CD14-positive monocyte (primary cell): ENCODE measurements around the gene MCC. TPM values are rescaled to one million over a fixed set of nuclear protein-coding genes. Genes with fewer than 3 reads are reported as not detected.

Experiments used
- DNase-seq, 3 donors: peaks; one replicate each; pipeline ENCODE4 v3.0.0-alpha.2; 2011 to 2022
- H2AFZ ChIP-seq: 2 replicates; pipeline ENCODE4 v1.6.0; 2012; ENCODE audit warnings: mild to moderate bottlenecking, low read depth, low read length, inconsistent platforms; ENCODE audit not compliant: insufficient read depth, poor library complexity, severe bottlenecking
- H3K27ac ChIP-seq, 2 donors: 1 replicate in 1 of 2; 2 replicates in 1 of 2; pipeline ENCODE4 v1.5.1; 2012 to 2013; ENCODE audit warnings: low read length in 2 of 2, control low read depth in 1 of 2, inconsistent platforms in 1 of 2, low read depth in 1 of 2, mild to moderate bottlenecking in 1 of 2
- H3K27me3 ChIP-seq, 2 donors: one replicate each; pipeline versions ENCODE4 v1.6.0 to v1.6.1; 2011 to 2013; ENCODE audit warnings: low read length in 2 of 2; ENCODE audit not compliant: control insufficient read depth in 2 of 2, insufficient read depth in 2 of 2
- H3K36me3 ChIP-seq, 2 donors: replicated peaks in 1 of 2; 1 replicate in 1 of 2; 2 replicates in 1 of 2; pipeline versions ENCODE4 v1.5.1 to v1.6.1; 2012 to 2013; ENCODE audit warnings: low read length in 2 of 2, control low read depth in 1 of 2, inconsistent platforms in 1 of 2, mild to moderate bottlenecking in 1 of 2; ENCODE audit not compliant: insufficient read depth in 2 of 2, control insufficient read depth in 1 of 2
- H3K4me1 ChIP-seq, 2 donors: 1 replicate in 1 of 2; 2 replicates in 1 of 2; pipeline versions ENCODE4 v1.5.1 to v1.6.1; 2012 to 2013; ENCODE audit warnings: low read length in 2 of 2, control low read depth in 1 of 2, inconsistent platforms in 1 of 2, mild to moderate bottlenecking in 1 of 2, moderate library complexity in 1 of 2; ENCODE audit not compliant: insufficient read depth in 2 of 2, control insufficient read depth in 1 of 2
- H3K4me2 ChIP-seq: replicated peaks from 2 replicates; pipeline ENCODE3; 2012; ENCODE audit warnings: low read length, moderate library complexity, mild to moderate bottlenecking; ENCODE audit not compliant: poor library complexity, severe bottlenecking; ENCODE audit errors: extremely low read depth
- H3K4me3 ChIP-seq, 3 experiments: fragments of 200-600 bp in 1 of 3; sonication (generic) in 1 of 3; replicated peaks in 1 of 3; 1 replicate in 2 of 3; 2 replicates in 1 of 3; pipeline ENCODE4 v1.5.1; 2011 to 2013; ENCODE audit warnings: low read length in 3 of 3, mild to moderate bottlenecking in 3 of 3, control low read depth in 2 of 3, low read depth in 2 of 3, inconsistent platforms in 1 of 3, moderate library complexity in 1 of 3
- H3K79me2 ChIP-seq: 2 replicates; pipeline ENCODE4 v1.6.0; 2012; ENCODE audit warnings: mild to moderate bottlenecking, control low read depth, inconsistent platforms, low read length, moderate library complexity; ENCODE audit not compliant: insufficient read depth
- H3K9ac ChIP-seq: 2 replicates; pipeline ENCODE4 v1.6.0; 2017; ENCODE audit warnings: low read length, mild to moderate bottlenecking; ENCODE audit not compliant: insufficient read depth, poor library complexity, severe bottlenecking
- H3K9me3 ChIP-seq, 2 donors: replicated peaks in 1 of 2; 1 replicate in 1 of 2; 2 replicates in 1 of 2; pipeline versions ENCODE4 v1.5.1 to v1.6.1; 2012 to 2013; ENCODE audit warnings: low read length in 2 of 2, control low read depth in 1 of 2; ENCODE audit not compliant: control insufficient read depth in 1 of 2, insufficient read depth in 1 of 2
- H4K20me1 ChIP-seq: 2 replicates; pipeline ENCODE4 v1.6.0; 2012; ENCODE audit warnings: mild to moderate bottlenecking, low read length, control low read depth, moderate library complexity; ENCODE audit not compliant: insufficient read depth
- H3K27ac Mint-ChIP-seq, 7 donors: one replicate each; pipeline ENCODE4 v1.8.0; 2020; ENCODE audit warnings: mild to moderate bottlenecking in 7 of 7, mixed read lengths in 7 of 7, moderate library complexity in 6 of 7, inconsistent platforms in 2 of 7
- H3K27me3 Mint-ChIP-seq, 3 donors: one replicate each; pipeline ENCODE4 v1.8.0; 2021 to 2022; ENCODE audit warnings: low read depth in 3 of 3, mild to moderate bottlenecking in 3 of 3, mixed read lengths in 3 of 3, moderate library complexity in 3 of 3, inconsistent platforms in 1 of 3
- H3K36me3 Mint-ChIP-seq, 2 donors: one replicate each; pipeline ENCODE4 v1.8.0; 2020; ENCODE audit warnings: mixed read lengths in 2 of 2, inconsistent platforms in 1 of 2, mild to moderate bottlenecking in 1 of 2
- H3K4me1 Mint-ChIP-seq: one replicate; pipeline ENCODE4 v1.8.0; 2020; ENCODE audit warnings: mild to moderate bottlenecking, mixed read lengths
- H3K4me3 Mint-ChIP-seq, 2 donors: one replicate each; pipeline ENCODE4 v1.8.0; 2020; ENCODE audit warnings: mild to moderate bottlenecking in 2 of 2, mixed read lengths in 2 of 2, moderate library complexity in 1 of 2
- H3K9me3 Mint-ChIP-seq, 7 donors: one replicate each; pipeline ENCODE4 v1.8.0; 2020 to 2022; ENCODE audit warnings: mixed read lengths in 7 of 7, mild to moderate bottlenecking in 6 of 7, moderate library complexity in 6 of 7, inconsistent platforms in 2 of 7
- CTCF ChIP-seq: fragments of 200-600 bp; IDR thresholded peaks from one replicate; pipeline ENCODE4 v1.8.0; 2022; ENCODE audit warnings: antibody characterized with exemption, mild to moderate bottlenecking
- WGBS: methylation state at CpG from one replicate; pipeline ENCODE4 v1.1.5; 2013; ENCODE audit warnings: missing lambda C conversion rate; ENCODE audit not compliant: insufficient coverage; 5-methylcytosine and 5-hydroxymethylcytosine counted together
- intact Hi-C, 2 donors: fragments of 100-400 bp; cut with micrococcal nuclease; formaldehyde crosslinking; loops; one replicate each; pipeline versions ENCODE4 v1.15.0 to v1.15.1; 2023
- polyA plus RNA-seq, 3 donors: library from polyadenylated mRNA; depleted of rRNA in 1 of 3; unstranded in 2 of 3; stranded (reverse) in 1 of 3; fragments of 300-500 nt in 2 of 3; fragments of >200 nt in 1 of 3; fragmentation: Illumina TruSeq in 2 of 3; gene quantifications; 1 replicate in 2 of 3; 2 replicates in 1 of 3; pipeline ENCODE4 v1.2.3, GENCODE V29; 2012 to 2021

MCC gene
- polyA plus RNA-seq, 3 donors: 0.09 TPM; not detected in 2

GRCh38 chr5:113182658-113183344 lies 305.5 kb downstream of the MCC start:
- Histone ChIP-seq H3K27ac (no peak overlapping the region), H4K20me1 (no peaks in the 10 kb centered on the region), H3K36me3 (no peaks in the 10 kb centered on the region), H3K9ac (no peak overlapping the region), H3K4me1 (no peaks in the 10 kb centered on the region), H3K4me3 (no peak overlapping the region), H3K9me3 (no peaks in the 10 kb centered on the region), H3K27me3 (peaks cover 2 to 5% of the 10 kb centered on the region in 2 donors), H3K79me2 (no peaks in the 10 kb centered on the region), H3K4me2 (no peak overlapping the region), H2AFZ (no peak overlapping the region)
- Mint-ChIP-seq H3K9me3 (no peaks in the 10 kb centered on the region), H3K36me3 (no peaks in the 10 kb centered on the region), H3K27ac (no peak overlapping the region), H3K27me3 (peaks cover 8 to 11% (median 9%) of the 10 kb centered on the region in 3 donors), H3K4me1 (no peaks in the 10 kb centered on the region), H3K4me3 (no peak overlapping the region)
- TF ChIP-seq CTCF: no peak
- WGBS: 94% methylated on average over 6 of the region's 11 CpGs
- no peak for DNase-seq
- intact Hi-C loops: no loop called here

GRCh38 chr5:113181853-113182490 lies 306.3 kb downstream of the MCC start:
- no peak overlapping the region for H3K4me3 ChIP-seq
- intact Hi-C loops: no loop called here
- no peak overlapping the region for H3K27ac ChIP-seq
- peaks cover 2 to 5% of the 10 kb centered on the region in 2 donors for H3K27me3 ChIP-seq
- no peak for DNase-seq
- no peak overlapping the region for H3K4me2 ChIP-seq
- Mint-ChIP-seq H3K27me3 (peaks cover 8 to 11% (median 10%) of the 10 kb centered on the region in 3 donors), H3K4me3 (no peak overlapping the region), H3K27ac (no peak overlapping the region), H3K4me1 (no peaks in the 10 kb centered on the region), H3K9me3 (no peaks in the 10 kb centered on the region), H3K36me3 (no peaks in the 10 kb centered on the region)
- no peaks in the 10 kb centered on the region for H3K36me3 ChIP-seq
- no peak overlapping the region for H2AFZ ChIP-seq
- no peak for TF ChIP-seq CTCF
- H3K4me1 ChIP-seq: no peaks in the 10 kb centered on the region
- no peak overlapping the region for H3K9ac ChIP-seq
- no peaks in the 10 kb centered on the region for H3K79me2 ChIP-seq
- H3K9me3 ChIP-seq: no peaks in the 10 kb centered on the region
- no peaks in the 10 kb centered on the region for H4K20me1 ChIP-seq
- no CpG with 5 or more reads among the region's 3 CpGs for WGBS
